ENCODE measurements around the gene LANCL1. TPM values are rescaled to one million over a fixed set of nuclear protein-coding genes. Genes with fewer than 3 reads are reported as not detected.
"Not testable (repeated sequence)": the region's sequence is repeated elsewhere in the genome, so short reads cannot be mapped to it uniquely, and the experiment has no call there.

LANCL1 gene
- total RNA-seq, 4 donors from 2014 or later, result 19.7 to 38.3 (median 24.3) TPM

- no peak for ATAC-seq
- intact Hi-C loops (cut with DNase I; ENCODE audit: low total_unique reads), result no loop called here
- Histone ChIP-seq H3K9me3 (no peaks in the 10 kb centered on the region), H3K27ac (no peak overlapping the region), H3K4me3 (no peak overlapping the region), H3K4me1 (peaks cover 7 to 28% of the 10 kb centered on the region in 2 donors), H3K36me3 (peaks cover 2 to 25% of the 10 kb centered on the region in 2 donors), H3K27me3 (no peaks in the 10 kb centered on the region)
- in situ Hi-C loops (cut with MboI; ENCODE audit: low sequenced_read_pairs in 4 of 4), result no loop called here
- no peak for DNase-seq
- no peak for TF ChIP-seq POLR2A (IDR thresholded peaks at IDR 0.05)
- TF ChIP-seq CTCF (IDR thresholded peaks at IDR 0.05 in 4 of 5, conservative IDR thresholded peaks at IDR 0.05 in 1 of 5), result no peak
Observed at GRCh38 chr2:210459407-210459806, 17.2 kb downstream of the LANCL1 start.

- Histone ChIP-seq H3K27me3 (no peaks in the 10 kb centered on the region), H3K27ac (no peak overlapping the region), H3K4me3 (no peak overlapping the region), H3K9me3 (no peaks in the 10 kb centered on the region), H3K4me1 (peaks cover 7 to 28% of the 10 kb centered on the region in 2 donors), H3K36me3 (peaks cover 2 to 24% of the 10 kb centered on the region in 2 donors)
- intact Hi-C loops (cut with DNase I; ENCODE audit: low total_unique reads), result no loop called here
- in situ Hi-C loops (cut with MboI; ENCODE audit: low sequenced_read_pairs in 4 of 4), result no loop called here
- DNase-seq, result no peak
- no peak for ATAC-seq
- TF ChIP-seq POLR2A (IDR thresholded peaks at IDR 0.05) (no peak), CTCF (IDR thresholded peaks at IDR 0.05 in 4 of 5, conservative IDR thresholded peaks at IDR 0.05 in 1 of 5) (no peak)
Observed at GRCh38 chr2:210458395-210458794, 18.2 kb downstream of the LANCL1 start.

DNA sequence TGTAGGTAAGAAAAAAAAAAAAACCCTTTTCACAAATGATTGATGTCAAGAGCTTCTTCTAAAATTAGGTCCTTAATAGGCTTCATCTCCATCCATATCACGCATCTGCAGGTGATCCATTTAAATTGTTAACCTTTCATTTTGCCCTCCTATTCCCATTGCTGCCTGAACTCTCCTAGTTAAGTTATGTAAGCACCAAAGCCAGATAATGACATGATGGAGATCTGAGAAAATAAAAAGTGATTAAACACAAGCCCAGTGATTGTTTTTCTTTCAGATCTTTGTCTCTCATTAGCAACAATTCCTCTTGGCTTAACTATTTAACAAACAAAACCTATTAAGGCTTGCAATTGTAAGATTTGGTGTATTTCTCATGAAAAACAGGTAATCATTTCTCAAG, 20.0 kb downstream of the LANCL1 start:
- Histone ChIP-seq H3K4me3 (no peak overlapping the region), H3K9me3 (no peaks in the 10 kb centered on the region), H3K4me1 (peaks cover 7 to 23% of the 10 kb centered on the region in 2 donors), H3K27ac (no peak overlapping the region), H3K27me3 (no peaks in the 10 kb centered on the region), H3K36me3 (peaks cover 2 to 37% of the 10 kb centered on the region in 2 donors)
- ATAC-seq, result no peak
- DNase-seq, result no peak
- TF ChIP-seq CTCF (IDR thresholded peaks at IDR 0.05 in 4 of 5, conservative IDR thresholded peaks at IDR 0.05 in 1 of 5), result no peak
- no peak for TF ChIP-seq POLR2A (IDR thresholded peaks at IDR 0.05)
- in situ Hi-C loops (cut with MboI; ENCODE audit: low sequenced_read_pairs in 4 of 4) (no loop called here), intact Hi-C loops (cut with DNase I; ENCODE audit: low total_unique reads) (no loop called here)

- Histone ChIP-seq H3K27ac (no peak overlapping the region), H3K4me3 (no peak overlapping the region), H3K27me3 (no peaks in the 10 kb centered on the region), H3K4me1 (peaks cover 0 to under 1% of the 10 kb centered on the region in 2 donors), H3K9me3 (no peaks in the 10 kb centered on the region), H3K36me3 (peaks cover 2 to 47% of the 10 kb centered on the region in 2 donors)
- in situ Hi-C loops (cut with MboI; ENCODE audit: low sequenced_read_pairs in 4 of 4) (no loop called here), intact Hi-C loops (cut with DNase I; ENCODE audit: low total_unique reads) (no loop called here)
- no peak for TF ChIP-seq POLR2A (IDR thresholded peaks at IDR 0.05)
- no peak for TF ChIP-seq CTCF (IDR thresholded peaks at IDR 0.05 in 4 of 5, conservative IDR thresholded peaks at IDR 0.05 in 1 of 5)
- ATAC-seq, result no peak
- no peak for DNase-seq
Observed at GRCh38 chr2:210454336-210454735, 22.2 kb downstream of the LANCL1 start.

DNA sequence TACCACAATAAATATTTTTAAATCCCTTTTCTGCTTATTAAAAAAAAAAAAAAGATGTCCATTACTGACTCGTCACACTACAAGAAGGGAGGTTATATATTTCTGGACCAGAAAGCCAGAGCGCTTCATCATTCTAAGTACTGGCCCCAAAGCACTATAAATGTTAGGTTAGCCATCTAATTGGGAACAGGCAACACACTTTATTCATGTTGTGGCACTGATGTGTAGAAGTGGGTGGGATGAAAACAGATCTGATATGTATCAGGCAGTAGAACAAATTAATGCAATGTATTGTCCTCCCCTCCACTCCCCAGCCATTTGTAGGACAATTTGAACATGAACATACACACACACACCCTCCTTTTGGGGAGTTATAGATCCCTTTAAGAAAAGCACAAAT, 24.4 kb downstream of the LANCL1 start:
- Histone ChIP-seq H3K36me3 (peaks cover 2 to 38% of the 10 kb centered on the region in 2 donors), H3K27ac (no peak overlapping the region), H3K27me3 (no peaks in the 10 kb centered on the region), H3K4me3 (no peak overlapping the region), H3K9me3 (no peaks in the 10 kb centered on the region), H3K4me1 (no peaks in the 10 kb centered on the region)
- ATAC-seq (no peak), DNase-seq (no peak)
- in situ Hi-C loops (cut with MboI; ENCODE audit: low sequenced_read_pairs in 4 of 4) (no loop called here), intact Hi-C loops (cut with DNase I; ENCODE audit: low total_unique reads) (no loop called here)
- no peak for TF ChIP-seq CTCF (IDR thresholded peaks at IDR 0.05 in 4 of 5, conservative IDR thresholded peaks at IDR 0.05 in 1 of 5)
- no peak for TF ChIP-seq POLR2A (IDR thresholded peaks at IDR 0.05)

DNA sequence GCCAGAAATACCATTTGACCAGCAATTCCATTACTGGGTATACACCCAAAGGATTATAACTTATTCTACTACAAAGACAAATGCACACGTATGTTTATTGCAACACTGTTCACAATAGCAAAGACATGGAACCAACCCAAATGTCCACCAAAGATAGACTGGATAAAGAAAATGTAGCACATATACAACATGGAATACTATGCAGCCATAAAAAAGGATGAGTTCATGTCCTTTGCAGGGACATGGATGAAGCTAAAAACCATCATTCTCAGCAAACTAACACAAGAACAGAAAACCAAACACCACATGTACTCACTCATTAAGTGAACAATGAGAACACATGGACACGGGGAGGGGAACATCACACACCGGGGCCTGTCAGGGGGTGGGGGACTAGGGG, 25.6 kb downstream of the LANCL1 start:
- H3K27me3 ChIP-seq; H3K4me1 ChIP-seq; DNase-seq; H3K27ac ChIP-seq; in situ Hi-C loops (cut with MboI; ENCODE audit: low sequenced_read_pairs in 4 of 4); H3K4me3 ChIP-seq; intact Hi-C loops (cut with DNase I; ENCODE audit: low total_unique reads); ATAC-seq; H3K9me3 ChIP-seq: not testable (repeated sequence)
- H3K36me3 ChIP-seq, result peaks cover 2 to 38% of the 10 kb centered on the region in 2 donors
